Stimulated activated CD4-positive, alpha-beta T cell treated with anti-CD3 and anti-CD28 coated beads, TNF-alpha, amount 100 ng/mL, for 1 hour (primary cell): ENCODE measurements around the gene PRRT4.

Experiments used
- DNase-seq, 3 donors: peaks; one replicate each; pipeline ENCODE4 v3.0.0-alpha.2; 2020; ENCODE audit warnings: low read depth in 3 of 3, low spot score in 1 of 3

PRRT4 gene

GRCh38 chr7:128361411-128362379, at the start of gene PRRT4:
Gene PRRT4, minus strand, starts transcription at chr7:128361690.
- DNase-seq, result no peak

GRCh38 chr7:128410451-128410753, 48.9 kb upstream of the PRRT4 start:
- no peak for DNase-seq

GRCh38 chr7:128409596-128410450, 48.3 kb upstream of the PRRT4 start, which contains the start of gene IMPDH1:
Gene IMPDH1, minus strand, starts transcription at chr7:128409982. Its CDS starts 81 bp downstream, at chr7:128409901.
- DNase-seq, result peak; percentile 61 to 91 (median 68)

- no peak for DNase-seq
These were observed 47.5 kb upstream of the PRRT4 start for GRCh38 chr7:128408709-128409595.

- DNase-seq, result no peak
These were observed 46.5 kb upstream of the PRRT4 start for GRCh38 chr7:128407751-128408708.

GRCh38 chr7:128407233-128407589, 45.7 kb upstream of the PRRT4 start:
- DNase-seq, result no peak

GRCh38 chr7:128406314-128407232, 45.1 kb upstream of the PRRT4 start:
- no peak for DNase-seq

GRCh38 chr7:128405471-128406313, 44.2 kb upstream of the PRRT4 start:
- peak; percentile 21 to 46 (median 39) for DNase-seq

GRCh38 chr7:128404886-128405470, 43.5 kb upstream of the PRRT4 start:
- DNase-seq, result no peak

- DNase-seq, result no peak
These were observed 42.7 kb upstream of the PRRT4 start for GRCh38 chr7:128404143-128404681.

- DNase-seq, result no peak
These were observed 42.2 kb upstream of the PRRT4 start for GRCh38 chr7:128403676-128404075.

- DNase-seq, result no peak
These were observed 40.9 kb upstream of the PRRT4 start for GRCh38 chr7:128402356-128402755.

- no peak for DNase-seq
These were observed 39.1 kb upstream of the PRRT4 start for GRCh38 chr7:128400566-128400965.

- no peak for DNase-seq
These were observed 38.5 kb upstream of the PRRT4 start for GRCh38 chr7:128399991-128400390.

- no peak for DNase-seq
These were observed 37.3 kb upstream of the PRRT4 start for GRCh38 chr7:128398841-128399135.

- DNase-seq, result no peak
These were observed 36.7 kb upstream of the PRRT4 start for GRCh38 chr7:128398016-128398840.

- no peak for DNase-seq
These were observed 34.9 kb upstream of the PRRT4 start for GRCh38 chr7:128396357-128396756.
